Measurements from ENCODE around the gene DOCK9.
"Not testable (repeated sequence)": the region's sequence is repeated elsewhere in the genome, so short reads cannot be mapped to it uniquely, and the experiment has no call there.

The DOCK9 gene

DNA sequence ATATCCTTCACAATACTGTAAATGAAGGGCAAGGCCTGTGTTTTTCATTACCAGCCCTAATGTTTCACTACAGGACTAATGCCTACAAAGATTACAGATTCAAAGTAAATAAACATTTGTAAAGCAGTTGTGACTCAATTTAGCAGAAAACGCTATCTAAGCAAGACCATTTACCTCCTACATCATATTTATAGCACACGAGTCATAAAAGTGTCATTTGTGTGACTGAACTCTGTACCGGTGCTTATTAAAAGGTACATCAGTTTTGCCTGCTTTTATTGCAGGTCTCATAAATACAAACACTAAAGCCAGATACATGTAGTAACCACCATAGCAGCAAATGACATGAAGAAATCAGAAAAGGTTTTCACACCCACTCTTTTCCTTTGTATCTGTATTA, 163.9 kb downstream of the DOCK9 start:
- DNase-seq: no peak

DNA sequence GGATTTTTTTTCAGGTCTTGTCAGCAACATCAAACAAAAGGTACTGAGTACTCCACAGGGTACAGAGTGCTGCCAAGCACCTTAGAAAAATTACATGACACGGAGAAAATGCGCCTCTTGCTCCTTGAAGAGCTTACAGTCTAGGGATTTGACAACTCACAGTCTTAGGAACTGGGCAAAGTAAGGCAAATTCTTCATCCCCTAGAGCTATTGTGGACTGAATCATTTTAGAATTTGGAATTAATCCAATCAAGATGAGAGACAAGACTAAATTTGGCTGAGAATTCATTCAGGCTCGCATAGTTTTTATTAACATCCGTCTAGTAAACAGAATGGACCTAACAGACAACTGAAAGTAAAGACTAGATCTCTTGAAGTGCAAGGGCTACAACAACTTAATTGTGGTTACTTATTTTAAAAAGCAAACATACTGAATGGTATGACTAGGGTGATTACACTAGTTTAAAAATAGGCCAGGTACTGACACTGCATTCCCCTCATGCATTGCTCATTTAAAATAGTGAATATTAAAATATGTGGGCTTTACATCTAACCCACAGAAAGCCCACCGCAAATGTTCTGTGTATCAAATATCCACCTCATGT, 165.6 kb downstream of the DOCK9 start:
- DNase-seq: not testable (repeated sequence)

- DNase-seq: no peak
Measured at GRCh38 chr13:98810746-98811145, 167.1 kb downstream of the DOCK9 start.

GRCh38 chr13:98809345-98809777, 168.5 kb downstream of the DOCK9 start:
- DNase-seq: no peak

DNA sequence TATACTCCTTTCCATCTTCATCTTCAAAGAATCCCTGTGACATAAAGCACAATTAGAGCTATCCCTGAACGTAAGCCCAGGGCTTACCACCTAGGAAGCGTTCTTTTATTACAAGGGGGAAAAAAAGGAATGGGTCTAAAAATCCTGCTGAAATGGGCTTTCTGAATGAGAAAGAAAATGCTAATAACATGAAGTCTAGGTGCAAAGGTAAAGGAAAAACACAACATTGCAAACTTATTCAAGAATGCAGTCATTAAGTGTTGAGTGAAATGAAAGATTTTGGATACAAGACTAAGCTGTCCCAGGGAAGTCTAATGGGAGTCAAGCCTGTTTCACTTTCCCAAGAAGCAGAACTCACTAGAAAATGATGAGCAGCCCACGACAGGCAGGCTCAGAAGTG, 170.1 kb downstream of the DOCK9 start:
- no peak for DNase-seq

DNA sequence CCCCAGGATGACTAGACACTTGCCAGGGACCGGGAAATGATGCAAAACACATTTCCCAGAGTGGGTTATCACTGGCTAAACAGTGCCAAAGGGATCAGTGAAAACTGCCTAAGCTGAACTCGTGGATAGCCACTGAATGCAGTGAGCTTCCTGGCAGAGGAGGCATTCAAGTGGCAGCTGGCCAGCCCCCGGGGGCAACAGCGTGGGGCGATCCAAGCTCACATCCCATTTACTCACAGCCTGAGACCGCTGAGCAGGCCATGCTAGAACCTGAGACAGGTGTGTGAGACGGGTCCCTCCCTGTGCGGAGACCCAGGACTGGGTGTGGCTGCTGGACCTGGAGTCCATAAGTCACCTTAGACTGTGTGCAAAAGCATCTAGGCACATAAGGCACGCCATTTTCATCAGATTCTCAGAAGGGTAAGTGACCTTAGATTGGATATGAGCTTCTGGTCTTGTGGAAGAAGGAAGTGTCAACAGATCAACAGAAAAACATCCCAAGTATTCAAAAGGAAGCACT, 173.5 kb downstream of the DOCK9 start:
- DNase-seq: no peak

DNA sequence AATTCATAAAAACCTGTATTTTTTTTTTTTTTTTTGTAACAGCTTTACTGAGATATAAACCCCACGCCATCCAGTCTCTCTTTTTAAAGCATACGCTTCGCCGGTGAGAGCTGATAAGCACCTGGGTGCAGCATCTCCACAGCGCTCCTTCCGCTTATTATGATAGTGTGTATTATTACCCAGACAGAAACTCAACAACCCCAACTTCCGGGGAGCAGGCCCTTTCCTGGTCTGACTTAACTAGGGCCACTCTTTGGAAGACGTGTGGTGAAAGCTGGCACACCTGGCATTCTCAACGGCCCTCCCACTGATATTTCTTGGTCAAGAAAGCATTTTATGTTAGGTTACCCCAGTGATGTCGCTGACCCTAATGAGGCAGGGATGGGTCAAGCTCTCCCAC, 173.9 kb downstream of the DOCK9 start:
- DNase-seq: no peak

DNA sequence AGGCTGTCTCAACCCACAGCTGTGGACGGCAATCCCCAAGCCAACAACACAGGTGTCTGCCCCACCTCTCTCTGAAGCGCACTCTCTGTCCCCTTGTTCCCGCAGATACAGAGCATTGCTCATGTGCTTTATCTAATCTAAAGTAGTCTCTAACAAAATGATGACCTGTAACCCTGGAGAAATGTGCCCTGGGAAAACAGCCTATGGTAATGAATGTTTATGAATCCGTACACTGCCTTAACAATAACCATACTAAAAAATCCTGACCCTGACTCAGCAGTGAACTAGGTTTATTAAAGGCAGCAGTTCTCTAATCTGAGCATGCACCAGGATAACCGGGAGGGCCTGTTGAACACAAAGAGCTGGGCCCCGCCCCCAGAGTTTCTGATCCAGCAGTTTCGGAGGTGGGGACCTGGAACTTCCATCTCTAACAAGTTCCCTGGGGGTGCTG, 174.7 kb downstream of the DOCK9 start:
- DNase-seq: no peak

GRCh38 chr13:98802559-98802958, 175.3 kb downstream of the DOCK9 start:
- no peak for DNase-seq

DNA sequence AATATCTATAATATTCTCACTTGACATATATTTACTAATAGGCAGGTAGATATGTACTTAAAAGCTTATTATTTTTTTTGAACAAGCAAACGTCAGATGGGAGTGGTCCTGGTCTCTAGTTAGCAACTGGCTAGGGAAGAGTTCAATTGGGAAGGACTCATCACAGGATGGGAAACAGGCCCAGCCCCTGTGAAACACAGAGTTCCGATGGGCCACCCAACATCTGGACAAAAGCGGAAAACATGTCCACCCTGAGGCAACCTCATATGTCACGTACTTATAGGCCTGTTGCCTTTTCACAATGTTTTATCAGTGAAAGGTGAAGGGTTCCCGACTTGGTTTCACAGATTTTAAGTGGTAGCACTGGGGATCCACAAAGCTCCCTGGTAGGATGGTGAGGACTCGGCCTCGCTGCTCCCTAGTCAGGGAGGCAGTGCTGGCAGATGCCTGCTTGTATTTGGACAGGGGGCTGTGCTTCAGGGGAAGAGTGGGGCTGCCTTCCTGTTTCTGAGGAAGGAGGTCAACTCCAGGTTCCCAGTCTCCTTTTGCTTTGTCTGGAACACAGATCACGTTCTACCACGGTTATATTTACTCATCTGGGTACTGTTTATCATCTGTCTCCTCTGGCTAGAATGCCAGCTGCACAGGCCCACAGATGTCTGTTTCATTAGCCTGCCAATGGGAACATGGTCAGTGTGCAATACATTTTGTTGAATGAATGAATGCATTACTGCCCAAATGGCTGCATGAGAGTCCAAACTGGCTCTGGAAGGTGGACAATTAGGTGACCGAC, 176.0 kb downstream of the DOCK9 start:
- DNase-seq: no peak

GRCh38 chr13:98800078-98800477, 177.8 kb downstream of the DOCK9 start:
- no peak for DNase-seq

DNA sequence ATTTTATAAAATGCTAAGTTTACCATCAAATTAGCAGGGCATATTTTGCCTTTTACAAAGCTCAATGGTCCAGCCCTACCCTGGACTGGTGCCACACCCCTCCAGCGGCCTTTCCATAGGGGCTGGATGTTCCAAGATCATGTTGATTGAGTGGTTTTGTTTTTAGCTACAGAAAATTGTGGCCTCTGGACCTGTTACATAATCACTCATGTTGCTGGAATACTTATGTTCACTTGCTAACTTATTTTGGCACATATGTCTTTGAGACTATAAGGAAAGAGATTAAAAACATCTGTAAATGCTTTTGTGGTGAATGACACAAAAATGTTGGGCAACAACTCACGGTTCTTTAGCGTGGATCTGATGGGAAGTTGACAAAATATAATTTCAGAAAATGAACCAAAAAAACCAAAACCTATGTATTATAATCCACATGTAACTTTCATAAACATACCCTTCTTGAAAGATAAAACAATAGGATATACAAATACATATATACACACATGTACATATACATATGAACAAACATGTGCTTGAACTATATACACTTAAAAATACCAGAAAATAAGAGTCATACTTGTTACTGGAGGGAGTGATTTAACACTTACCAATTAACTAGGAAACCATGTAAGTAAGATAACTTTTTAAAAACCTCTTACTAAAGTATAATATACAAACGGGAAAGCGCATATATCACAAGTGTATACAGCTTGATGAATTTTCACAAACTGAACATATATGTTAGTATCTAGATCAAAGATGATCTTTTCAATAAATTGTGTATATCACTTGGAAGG, 178.8 kb downstream of the DOCK9 start:
- DNase-seq: no peak

DNA sequence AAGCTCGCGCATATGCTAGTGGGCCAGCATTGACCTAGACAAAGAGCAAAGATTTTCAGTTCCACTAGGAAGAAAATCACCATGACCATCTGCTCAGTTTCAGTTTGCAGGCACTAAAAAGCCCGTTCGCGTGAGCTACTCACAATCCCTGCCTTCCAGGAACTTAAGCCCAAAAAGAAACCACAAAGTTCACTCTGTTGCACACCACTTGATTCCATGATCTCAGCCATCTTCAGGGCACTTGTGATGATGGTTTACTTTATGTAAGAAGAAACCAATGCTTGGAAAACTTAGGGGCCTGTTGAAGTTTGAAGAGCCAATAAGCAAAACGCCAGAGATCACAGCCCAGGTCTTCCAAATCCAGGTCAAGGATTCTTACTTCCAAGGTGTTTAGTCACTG, 180.4 kb downstream of the DOCK9 start:
- DNase-seq: no peak

GRCh38 chr13:98796798-98797197, 181.1 kb downstream of the DOCK9 start:
- no peak for DNase-seq

DNA sequence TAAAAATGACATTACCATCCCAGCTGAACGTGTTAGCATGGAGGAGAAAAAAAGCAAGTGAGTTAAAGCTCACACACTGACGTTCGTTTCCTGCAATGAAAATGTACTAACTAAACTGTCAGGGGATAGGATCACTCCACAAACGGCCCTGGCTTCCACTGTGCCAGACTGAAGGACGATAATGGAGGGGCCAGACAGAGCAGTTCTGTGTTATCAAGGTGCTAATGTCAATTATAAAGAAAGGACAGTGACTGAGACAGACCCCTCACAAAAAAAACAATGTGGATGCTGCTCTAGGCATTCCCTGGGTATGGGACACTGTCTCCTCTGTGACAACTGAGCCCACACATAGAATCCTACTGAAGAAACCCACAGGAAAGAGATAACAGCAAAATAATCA, 181.7 kb downstream of the DOCK9 start:
- no peak for DNase-seq

DNA sequence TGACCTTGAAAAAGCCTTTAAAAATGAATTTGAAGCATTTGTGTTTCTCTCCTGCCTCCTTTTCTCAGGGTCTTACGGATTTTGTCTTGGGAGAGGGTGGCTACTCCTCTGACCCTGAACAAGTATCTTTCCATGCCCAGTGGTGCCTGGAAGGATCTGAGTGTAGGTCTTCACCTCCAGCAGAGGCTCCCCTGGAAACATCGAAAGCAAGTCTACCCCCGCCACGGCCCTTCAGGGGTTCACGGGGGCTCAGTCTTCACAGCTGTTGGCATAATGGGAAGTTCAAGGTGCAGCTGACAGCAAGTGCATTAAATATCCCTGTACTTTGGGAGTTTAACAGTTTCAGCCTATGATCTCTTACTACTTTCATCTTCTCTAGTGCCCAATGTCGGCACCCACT, 182.6 kb downstream of the DOCK9 start:
- DNase-seq: no peak

GRCh38 chr13:98794498-98794897, 183.4 kb downstream of the DOCK9 start:
- DNase-seq: no peak

DNA sequence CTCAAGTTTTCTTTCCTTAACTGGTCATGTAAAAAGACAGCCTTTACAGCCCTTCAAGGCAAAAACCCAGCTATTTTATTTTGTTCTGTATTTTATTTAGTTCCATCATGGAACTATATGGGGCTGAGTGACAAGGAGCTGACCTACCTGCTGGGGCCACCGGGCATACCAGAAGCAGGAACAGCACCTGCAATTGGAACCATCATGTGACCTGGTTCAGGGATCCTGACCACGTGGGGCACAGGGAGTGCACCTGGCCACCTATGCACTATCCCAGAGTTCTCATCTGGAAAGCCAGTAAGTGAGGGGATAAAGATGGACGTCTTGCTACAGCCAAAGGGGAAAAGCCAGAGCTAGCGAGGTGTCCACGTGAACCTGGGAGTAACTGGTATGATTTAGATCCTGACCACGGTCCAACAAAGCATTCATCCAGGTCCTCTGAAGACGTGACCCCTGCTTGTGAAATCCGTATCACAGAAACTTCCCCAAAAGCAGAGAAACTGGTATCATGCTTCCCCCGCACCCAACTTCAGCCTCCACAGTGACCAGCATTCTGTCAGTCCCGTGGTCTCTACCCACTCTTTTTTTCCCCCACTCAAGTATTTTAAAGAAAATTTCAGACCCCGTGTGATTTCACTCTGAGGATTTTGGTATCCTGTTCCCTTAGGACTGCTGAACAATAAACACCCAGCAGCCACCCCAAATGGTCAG, 184.9 kb downstream of the DOCK9 start:
- no peak for DNase-seq

DNA sequence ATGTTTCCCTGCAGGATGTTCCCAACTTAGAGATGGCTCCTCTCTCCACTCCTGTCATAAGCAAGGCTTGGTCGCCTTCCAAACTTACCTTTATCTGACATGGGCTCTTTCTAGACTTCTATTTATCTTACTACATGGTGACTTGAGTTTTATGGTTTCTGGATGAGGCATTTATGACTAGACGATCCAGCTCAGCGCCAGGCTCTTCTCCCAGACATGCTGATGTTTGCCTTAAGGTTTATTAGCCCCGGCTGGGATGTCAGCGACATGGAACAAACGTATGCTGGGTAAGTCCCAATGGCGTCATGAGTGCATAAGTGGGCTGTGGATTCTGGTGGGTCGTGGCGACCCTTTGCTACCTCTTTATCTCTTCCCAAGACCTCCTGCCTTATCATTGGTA, 185.5 kb downstream of the DOCK9 start:
- DNase-seq: no peak

- no peak for DNase-seq
Measured at GRCh38 chr13:98791611-98792010, 186.3 kb downstream of the DOCK9 start.

DNA sequence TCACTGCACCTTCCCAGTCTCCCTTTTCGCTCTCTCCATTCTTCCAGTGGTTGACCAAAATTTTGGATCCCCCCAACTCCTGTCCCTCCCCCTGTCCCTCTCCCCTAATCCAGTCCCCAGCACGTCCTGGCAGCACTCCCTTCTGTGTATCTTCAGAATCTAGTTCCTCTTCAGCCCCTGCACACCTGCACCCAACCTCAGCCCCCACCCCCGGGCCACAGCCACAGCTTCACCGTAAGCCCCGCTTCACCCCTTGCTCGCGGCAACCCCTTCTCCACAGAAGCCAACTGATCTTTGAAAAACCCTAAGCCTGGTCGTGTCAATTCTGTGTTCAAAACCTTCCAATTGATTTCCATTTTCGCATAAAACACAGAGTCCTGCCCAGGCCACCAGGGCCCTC, 189.9 kb downstream of the DOCK9 start:
- DNase-seq: no peak

- DNase-seq: no peak
Measured at GRCh38 chr13:98787173-98787572, 190.7 kb downstream of the DOCK9 start.

DNA sequence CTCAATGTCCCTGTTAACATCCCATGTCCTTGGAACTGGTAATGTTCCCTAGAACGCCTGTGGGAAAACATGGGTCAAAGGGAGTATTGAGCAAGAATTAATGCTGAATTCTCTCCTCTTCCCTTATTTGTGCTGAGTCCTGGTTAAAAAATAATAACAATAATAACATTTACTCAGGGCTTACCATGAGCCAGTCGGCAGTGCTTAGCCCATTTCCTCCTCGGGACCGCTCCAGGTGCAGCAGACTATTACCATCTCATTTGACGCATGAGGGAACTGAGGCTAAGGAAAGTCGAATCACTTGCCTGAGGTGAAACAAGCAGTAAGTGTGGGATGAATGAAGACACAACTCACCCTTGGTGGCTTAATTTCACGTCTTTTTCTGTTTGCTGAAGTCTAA, 191.8 kb downstream of the DOCK9 start:
- no peak for DNase-seq

Measured in CD4-positive, alpha-beta T cell treated with Interleukin-4 for 1 hour (primary cell).